ENCODE data around the gene LAMC3.
"Not testable (repeated sequence)": the region's sequence is repeated elsewhere in the genome, so short reads cannot be mapped to it uniquely, and the experiment has no call there.

Gene LAMC3

DNA sequence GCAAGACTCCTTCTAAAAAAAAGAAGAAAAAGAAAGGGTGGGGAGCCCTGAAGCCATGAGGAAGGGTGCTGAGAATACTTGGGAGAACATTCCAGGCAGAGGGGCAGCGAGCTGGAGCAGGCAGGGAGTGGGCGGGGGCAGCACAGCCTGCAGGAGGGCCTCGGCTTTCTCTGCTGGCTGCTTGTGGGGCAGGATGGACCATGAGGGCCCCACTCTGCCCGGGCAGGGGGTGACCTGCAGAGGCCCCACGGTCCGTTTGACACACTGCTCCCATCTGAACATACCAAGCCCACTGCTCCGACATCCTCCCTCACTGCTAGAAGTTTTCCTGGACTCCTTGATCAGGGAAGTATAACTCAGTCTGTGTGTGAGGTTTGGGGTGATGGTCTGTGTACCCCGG lies 104.7 kb downstream of the LAMC3 start:
- no peak for FAIRE-seq
- no peak for DNase-seq (ENCODE audit: insufficient read length, low spot score)
- TF ChIP-seq, protein P1, sequence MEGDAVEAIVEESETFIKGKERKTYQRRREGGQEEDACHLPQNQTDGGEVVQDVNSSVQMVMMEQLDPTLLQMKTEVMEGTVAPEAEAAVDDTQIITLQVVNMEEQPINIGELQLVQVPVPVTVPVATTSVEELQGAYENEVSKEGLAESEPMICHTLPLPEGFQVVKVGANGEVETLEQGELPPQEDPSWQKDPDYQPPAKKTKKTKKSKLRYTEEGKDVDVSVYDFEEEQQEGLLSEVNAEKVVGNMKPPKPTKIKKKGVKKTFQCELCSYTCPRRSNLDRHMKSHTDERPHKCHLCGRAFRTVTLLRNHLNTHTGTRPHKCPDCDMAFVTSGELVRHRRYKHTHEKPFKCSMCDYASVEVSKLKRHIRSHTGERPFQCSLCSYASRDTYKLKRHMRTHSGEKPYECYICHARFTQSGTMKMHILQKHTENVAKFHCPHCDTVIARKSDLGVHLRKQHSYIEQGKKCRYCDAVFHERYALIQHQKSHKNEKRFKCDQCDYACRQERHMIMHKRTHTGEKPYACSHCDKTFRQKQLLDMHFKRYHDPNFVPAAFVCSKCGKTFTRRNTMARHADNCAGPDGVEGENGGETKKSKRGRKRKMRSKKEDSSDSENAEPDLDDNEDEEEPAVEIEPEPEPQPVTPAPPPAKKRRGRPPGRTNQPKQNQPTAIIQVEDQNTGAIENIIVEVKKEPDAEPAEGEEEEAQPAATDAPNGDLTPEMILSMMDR (IDR thresholded peaks at IDR 0.05; ENCODE audit: insufficient read depth, missing control alignments): no peak

DNA sequence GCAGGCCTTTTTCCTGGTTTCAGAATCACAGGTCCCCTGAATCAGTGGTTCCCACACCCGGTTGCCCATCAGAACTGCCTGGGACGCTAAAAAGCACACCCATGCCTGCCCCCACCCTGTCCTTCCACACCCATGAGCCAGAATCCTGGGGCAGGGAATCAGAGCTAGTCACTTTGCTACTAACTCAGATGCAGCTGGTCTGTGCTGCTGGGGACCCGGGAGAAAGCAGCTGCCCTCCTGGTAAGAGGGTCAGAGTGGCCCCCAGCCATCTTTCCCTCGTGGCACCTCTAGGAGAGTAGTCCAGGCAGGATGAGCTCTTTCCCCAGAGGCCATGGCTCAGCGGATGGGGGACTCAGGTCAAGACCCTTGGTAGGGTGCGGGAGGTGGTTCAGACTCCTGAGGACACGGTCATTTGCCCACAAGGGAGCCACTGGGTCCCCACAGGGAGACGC lies 105.1 kb downstream of the LAMC3 start:
- DNase-seq (ENCODE audit: insufficient read length, low spot score): peak; percentile 5
- FAIRE-seq: no peak
- TF ChIP-seq, protein P1 (IDR thresholded peaks at IDR 0.05; ENCODE audit: insufficient read depth, missing control alignments): no peak

- not testable (repeated sequence) for FAIRE-seq
Observed at GRCh38 chr9:131115360-131115742, 106.4 kb downstream of the LAMC3 start.

GRCh38 chr9:131116281-131117120 lies 107.5 kb downstream of the LAMC3 start:
- DNase-seq (ENCODE audit: insufficient read length, low spot score) (no peak), FAIRE-seq (no peak)
- TF ChIP-seq, protein P1 (IDR thresholded peaks at IDR 0.05; ENCODE audit: insufficient read depth, missing control alignments): no peak

More at GRCh38 chr9:131115360-131115742, 106.4 kb downstream of the LAMC3 start:
- DNase-seq (ENCODE audit: insufficient read length, low spot score): not testable (repeated sequence)

DNA sequence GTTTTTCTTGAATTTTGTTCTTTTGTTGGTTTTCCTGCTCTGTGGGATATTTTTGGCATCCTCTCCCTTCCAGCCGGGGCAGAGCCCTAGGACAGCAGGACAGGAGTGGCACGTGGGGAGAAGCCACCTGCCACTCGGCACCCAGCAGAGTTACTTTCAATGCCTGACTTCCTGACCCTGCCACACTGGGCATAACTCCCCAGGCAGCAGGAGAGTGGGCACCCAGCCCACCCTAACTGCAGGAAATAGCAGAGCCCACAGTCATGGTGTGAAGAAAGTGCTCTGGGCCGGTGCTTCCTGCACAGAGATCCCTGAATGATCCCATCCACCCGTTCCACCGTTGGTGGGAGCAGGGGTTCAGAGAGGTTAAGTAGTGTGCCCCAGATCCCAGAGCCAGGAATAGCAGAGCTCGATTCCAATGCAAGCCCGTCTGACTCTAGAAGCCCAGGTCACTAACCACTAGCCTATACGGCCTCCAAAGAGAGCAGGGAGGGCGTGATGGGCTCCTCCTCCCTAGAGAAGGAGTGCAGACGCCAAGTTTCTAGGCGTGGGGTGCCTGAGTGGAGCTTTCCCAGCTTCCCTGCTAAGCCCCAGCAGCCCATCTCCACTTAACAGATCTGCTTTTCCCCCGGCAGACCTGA lies 108.3 kb downstream of the LAMC3 start:
- DNase-seq (ENCODE audit: insufficient read length, low spot score) (no peak), FAIRE-seq (no peak)
- TF ChIP-seq, protein P1 (IDR thresholded peaks at IDR 0.05; ENCODE audit: insufficient read depth, missing control alignments): no peak

- FAIRE-seq: no peak
- DNase-seq (ENCODE audit: insufficient read length, low spot score): no peak
- TF ChIP-seq, protein P1 (IDR thresholded peaks at IDR 0.05; ENCODE audit: insufficient read depth, missing control alignments): no peak
Observed at GRCh38 chr9:131117762-131118145, 108.8 kb downstream of the LAMC3 start.

- TF ChIP-seq, protein P1 (IDR thresholded peaks at IDR 0.05; ENCODE audit: insufficient read depth, missing control alignments): no peak
- DNase-seq (ENCODE audit: insufficient read length, low spot score): no peak
- FAIRE-seq: no peak
Observed at GRCh38 chr9:131119600-131119999, 110.6 kb downstream of the LAMC3 start.

Measured in D721Med (cell line).